OCI-LY3 (cell line): ENCODE data around the gene NRXN3.

Experiments
- H2AFZ ChIP-seq: fragments of 200-600, 300-600 bp; shearing (Covaris generic); 2 replicates; pipeline ENCODE4 v1.6.0; 2014; ENCODE audit warnings: antibody characterized with exemption, low read depth, low read length
- H3K27ac ChIP-seq: fragments of 200-600, 300-600 bp; sonication (generic); 2 replicates; pipeline ENCODE4 v1.5.1; 2014; ENCODE audit warnings: mild to moderate bottlenecking, low read length, moderate library complexity, mixed read lengths
- H3K27me3 ChIP-seq: fragments of 200-600, 300-600 bp; sonication (generic); 2 replicates; pipeline ENCODE4 v1.6.1; 2014; ENCODE audit warnings: low read depth, low read length, mixed read lengths
- H3K36me3 ChIP-seq: fragments of 200-600, 300-600 bp; sonication (generic); replicated peaks from 2 replicates; pipeline ENCODE3; 2014; ENCODE audit warnings: low read depth, low read length, mixed read lengths
- H3K4me1 ChIP-seq: fragments of 300-600, 200-600 bp; sonication (generic); 2 replicates; pipeline ENCODE4 v1.6.1; 2014; ENCODE audit warnings: low read length, mixed read lengths
- H3K4me2 ChIP-seq: fragments of 200-600, 300-600 bp; sonication (generic); 2 replicates; pipeline ENCODE4 v1.6.1; 2014; ENCODE audit warnings: low read length, mixed read lengths
- H3K4me3 ChIP-seq: fragments of 300-600, 200-600 bp; sonication (generic); 2 replicates; pipeline ENCODE4 v1.5.1; 2014; ENCODE audit warnings: antibody characterized with exemption, mild to moderate bottlenecking, low read length, moderate library complexity
- H3K79me2 ChIP-seq: fragments of 300-600, 200-600 bp; shearing (Covaris generic); 2 replicates; pipeline ENCODE4 v1.6.1; 2014; ENCODE audit warnings: mild to moderate bottlenecking, low read length, mixed read lengths
- H3K9ac ChIP-seq: fragments of 300-600, 200-600 bp; shearing (Covaris generic); 2 replicates; pipeline ENCODE4 v1.6.0; 2014; ENCODE audit warnings: mild to moderate bottlenecking, low read length, moderate library complexity
- H3K9me3 ChIP-seq: fragments of 200-600, 300-600 bp; shearing (Covaris generic); 2 replicates; pipeline ENCODE4 v1.6.1; 2014; ENCODE audit warnings: low read length, mixed read lengths; ENCODE audit not compliant: insufficient read depth
- H4K20me1 ChIP-seq: fragments of 200-600, 300-600 bp; sonication (generic); 2 replicates; pipeline ENCODE4 v1.6.1; 2016; ENCODE audit warnings: low read length, mixed read lengths; ENCODE audit not compliant: insufficient read depth
- CTCF ChIP-seq: fragments of 200-600, 300-600 bp; sonication (generic); IDR thresholded peaks from 2 replicates; pipeline ENCODE4 v1.5.1; 2014; ENCODE audit warnings: antibody characterized with exemption, low read length, low read depth
- EZH2phosphoT487 ChIP-seq: fragments of 200-600 bp; shearing (Covaris generic); IDR thresholded peaks from 2 replicates; pipeline ENCODE4 v1.6.1; 2018; ENCODE audit warnings: antibody characterized with exemption, mixed run types, low read depth

The NRXN3 gene

DNA sequence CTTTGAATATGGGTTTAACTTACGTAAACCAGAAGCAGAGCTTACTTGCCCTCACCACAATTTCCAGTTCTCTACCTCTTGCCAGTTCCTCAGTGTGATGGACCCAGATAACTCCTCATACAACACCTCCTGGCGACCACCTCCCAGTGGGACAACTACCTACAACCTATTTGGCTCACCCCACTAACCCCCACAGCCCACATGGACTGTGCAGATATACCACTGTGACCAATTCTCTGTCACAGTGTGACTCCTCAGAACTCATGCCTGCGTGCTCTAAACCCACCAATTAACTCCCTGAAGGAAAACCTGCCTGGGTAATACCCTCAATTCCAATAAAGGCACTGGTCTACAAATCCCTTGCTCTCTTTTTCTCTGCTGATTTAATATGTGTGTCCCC, 1729.4 kb downstream of the NRXN3 start:
- H3K36me3 ChIP-seq: no peaks in the 10 kb centered on the region
- no peaks in the 10 kb centered on the region for H3K27me3 ChIP-seq
- no peaks in the 10 kb centered on the region for H4K20me1 ChIP-seq
- no peak overlapping the region for H3K27ac ChIP-seq
- no peak overlapping the region for H3K4me2 ChIP-seq
- H2AFZ ChIP-seq: no peak overlapping the region
- no peaks in the 10 kb centered on the region for H3K4me1 ChIP-seq
- H3K79me2 ChIP-seq: no peaks in the 10 kb centered on the region
- no peak for TF ChIP-seq EZH2phosphoT487
- no peak for TF ChIP-seq CTCF
- H3K9me3 ChIP-seq: no peaks in the 10 kb centered on the region
- no peak overlapping the region for H3K4me3 ChIP-seq
- H3K9ac ChIP-seq: no peak overlapping the region

DNA sequence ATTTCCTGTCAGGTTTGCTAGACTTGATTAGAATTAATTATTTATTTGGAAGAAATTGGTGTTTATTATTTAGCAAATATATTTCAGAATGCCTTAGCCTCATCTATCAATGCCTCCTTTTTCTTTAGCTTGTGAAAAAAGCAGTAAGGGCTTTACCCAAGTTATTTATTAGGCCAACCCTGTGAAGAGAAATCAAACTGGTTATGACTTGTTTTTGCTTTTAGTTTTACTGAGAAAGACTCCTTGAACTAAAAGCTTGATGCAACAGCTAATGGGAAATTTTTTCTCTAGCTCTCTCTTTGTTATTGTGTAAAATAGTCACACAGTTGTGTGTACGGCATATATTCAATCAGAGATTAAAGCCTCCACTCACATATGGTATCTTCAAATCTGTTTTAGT, 1734.3 kb downstream of the NRXN3 start:
- no peak overlapping the region for H3K4me2 ChIP-seq
- no peak overlapping the region for H3K4me3 ChIP-seq
- no peaks in the 10 kb centered on the region for H3K4me1 ChIP-seq
- H3K9ac ChIP-seq: no peak overlapping the region
- H3K79me2 ChIP-seq: no peaks in the 10 kb centered on the region
- no peaks in the 10 kb centered on the region for H4K20me1 ChIP-seq
- no peaks in the 10 kb centered on the region for H3K36me3 ChIP-seq
- no peaks in the 10 kb centered on the region for H3K9me3 ChIP-seq
- no peak overlapping the region for H2AFZ ChIP-seq
- no peaks in the 10 kb centered on the region for H3K27me3 ChIP-seq
- no peak overlapping the region for H3K27ac ChIP-seq
- no peak for TF ChIP-seq EZH2phosphoT487
- no peak for TF ChIP-seq CTCF

DNA sequence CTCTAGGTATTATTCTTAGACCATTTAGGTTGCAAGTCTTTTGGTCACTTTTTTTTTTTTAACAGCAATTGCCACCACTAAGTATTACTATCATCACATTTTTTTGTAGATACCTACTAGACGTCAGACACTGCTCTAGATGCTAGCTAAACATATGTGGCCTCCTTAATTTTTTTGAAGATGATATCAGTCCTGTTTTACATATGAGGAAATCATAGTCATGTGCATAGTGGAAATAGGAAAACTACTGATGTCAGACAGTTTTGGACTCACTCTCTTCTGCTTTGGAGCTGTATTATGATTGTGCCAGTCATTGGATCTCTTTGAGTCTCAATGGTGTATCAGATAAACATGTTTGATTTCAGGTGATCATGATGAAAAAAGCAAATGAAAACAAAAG, 1736.8 kb downstream of the NRXN3 start:
- no peaks in the 10 kb centered on the region for H3K36me3 ChIP-seq
- H3K27ac ChIP-seq: no peak overlapping the region
- no peak overlapping the region for H2AFZ ChIP-seq
- H3K9ac ChIP-seq: no peak overlapping the region
- no peak overlapping the region for H3K4me2 ChIP-seq
- TF ChIP-seq EZH2phosphoT487 (no peak), CTCF (no peak)
- H3K4me1 ChIP-seq: no peaks in the 10 kb centered on the region
- H4K20me1 ChIP-seq: no peaks in the 10 kb centered on the region
- H3K79me2 ChIP-seq: no peaks in the 10 kb centered on the region
- no peak overlapping the region for H3K4me3 ChIP-seq
- no peaks in the 10 kb centered on the region for H3K27me3 ChIP-seq
- no peaks in the 10 kb centered on the region for H3K9me3 ChIP-seq

DNA sequence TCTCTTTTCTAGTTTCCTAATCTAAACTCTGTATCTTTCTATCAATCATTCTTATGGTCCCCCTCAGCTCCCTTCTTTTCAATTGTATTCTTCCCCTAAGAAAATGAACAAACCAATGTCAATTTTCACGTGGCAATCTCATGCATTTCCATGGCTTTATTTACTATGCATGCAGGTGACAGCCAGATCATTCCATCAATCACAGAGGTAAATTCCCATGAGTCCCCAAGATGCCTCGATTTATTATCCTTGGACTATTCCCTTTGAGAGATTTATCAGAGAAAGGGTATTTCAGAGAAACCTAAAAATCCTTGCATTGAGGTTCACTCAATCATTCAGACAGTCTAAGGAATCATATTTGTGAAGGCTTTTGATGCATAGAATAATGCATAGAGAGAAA, 1739.9 kb downstream of the NRXN3 start:
- no peak overlapping the region for H3K9ac ChIP-seq
- H3K4me1 ChIP-seq: no peaks in the 10 kb centered on the region
- TF ChIP-seq EZH2phosphoT487 (no peak), CTCF (no peak)
- no peak overlapping the region for H2AFZ ChIP-seq
- no peaks in the 10 kb centered on the region for H3K27me3 ChIP-seq
- no peak overlapping the region for H3K4me3 ChIP-seq
- H3K9me3 ChIP-seq: no peaks in the 10 kb centered on the region
- no peaks in the 10 kb centered on the region for H3K36me3 ChIP-seq
- no peaks in the 10 kb centered on the region for H3K79me2 ChIP-seq
- H3K27ac ChIP-seq: no peak overlapping the region
- no peak overlapping the region for H3K4me2 ChIP-seq
- no peaks in the 10 kb centered on the region for H4K20me1 ChIP-seq
